Measurements from ENCODE around the gene FAM241A. TPM values are rescaled to one million over a fixed set of nuclear protein-coding genes. Genes with fewer than 3 reads are reported as not detected.

FAM241A gene
- total and polyA plus RNA-seq, 2 of the 13 experiments (the other 11 are each of a cell fraction or from before 2014, with no cell fraction given), result 0.61 to 0.69 TPM

GRCh38 chr4:112144546-112145325, 518 bp upstream of the FAM241A start (continued):
- TF ChIP-seq NR2F1 (CRISPR knock-in tag; IDR thresholded peaks at IDR 0.05), result no peak

- 2% methylated on average over 20 of the region's 53 CpGs for WGBS (ENCODE audit: low lambda C conversion rate)
- no peaks in the 10 kb centered on the region; a peak in 1 of 5 replicates for H3K27me3 ChIP-seq (ENCODE audit: control insufficient read depth in 1 of 2, insufficient read depth in 2 of 2, low read length in 2 of 2)
- ATAC-seq, result peak; percentile 69
- ChIA-PET CTCF (ENCODE audit: low intra/inter-chr PET ratio, low total read pairs) (interaction anchor here (1.2 kb wide), 1 partner anchor 47 kb away, joined by 3 read pairs; no protein-coding TSS in a partner anchor), POLR2A (no interaction called here)
- peak overlapping the region; percentile 33 for H2AFZ ChIP-seq (ENCODE audit: low read length)
- peak overlapping the region; percentile 88 for H3K4me2 ChIP-seq (ENCODE audit: low read depth, low read length)
- no peak for FAIRE-seq
- peak overlapping the region; percentile 70 for H3K9ac ChIP-seq (ENCODE audit: insufficient read depth, low read depth, low read length)
- in situ Hi-C loops (cut with HindIII; ENCODE audit: extremely low pct_ligation_motif_present, low pct_unique_long_range_greater_than_20kb), result no loop called here
- no peaks in the 10 kb centered on the region for H3K36me3 ChIP-seq (replicated peaks in 1 of 2; ENCODE audit: control insufficient read depth in 1 of 2, insufficient read depth in 2 of 2, low read length in 2 of 2)
- H3K4me1 ChIP-seq (ENCODE audit: insufficient read depth, low read length), result peaks cover 26% of the 10 kb centered on the region
- H3K9me3 ChIP-seq (ENCODE audit: low read length), result no peaks in the 10 kb centered on the region
- H3K79me2 ChIP-seq (ENCODE audit: insufficient read depth, low read length), result no peaks in the 10 kb centered on the region
- no peak for DNase-seq (ENCODE audit: low spot score)
- no peaks in the 10 kb centered on the region for H4K20me1 ChIP-seq (ENCODE audit: insufficient read depth, low read length)
- H3K27ac ChIP-seq (ENCODE audit: extremely low read length, insufficient read depth, low read length), result peak overlapping the region; percentile 58
- no TSS peak for BruUV-seq (replicated peaks)
- intact Hi-C loops (cut with micrococcal nuclease; ENCODE audit: unreplicated experiment), result loop anchor here (1.0 to 2.0 kb wide), 3 partner anchors 33 to 89 kb away; no protein-coding TSS in a partner anchor
- peak overlapping the region; percentile 70 to 99 (median 84) for H3K4me3 ChIP-seq (replicated peaks in 1 of 3; ENCODE audit: insufficient read depth in 1 of 3, low read depth in 2 of 3, low read length in 3 of 3)
- TF ChIP-seq ADNP (CRISPR knock-in tag; IDR thresholded peaks at IDR 0.05) (no peak), ZNF34 (CRISPR knock-in tag; IDR thresholded peaks at IDR 0.05; ENCODE audit: borderline replicate concordance) (0 out of 2 replicates have a peak, but pooled peaks have one; percentile 9), PHF20 (CRISPR knock-in tag; IDR thresholded peaks at IDR 0.05) (no peak), ZBTB7B (CRISPR knock-in tag; IDR thresholded peaks at IDR 0.05) (0 out of 2 replicates have a peak, but pooled peaks have one; percentile 57), SOX13 (IDR thresholded peaks at IDR 0.05) (no peak), SOX13 (CRISPR knock-in tag; conservative IDR thresholded peaks at IDR 0.05 in 1 of 2, IDR thresholded peaks at IDR 0.05 in 1 of 2) (no peak), AGO2 (optimal IDR thresholded peaks at IDR 0.05; ENCODE audit: low read depth, low read length) (no peak), RELA (CRISPR knock-in tag; IDR thresholded peaks at IDR 0.05) (no peak), ZBTB34 (CRISPR knock-in tag; IDR thresholded peaks at IDR 0.05) (no peak), ZNF407 (CRISPR knock-in tag; IDR thresholded peaks at IDR 0.05; ENCODE audit: not compliant biosample characterization) (no peak)
Observed at GRCh38 chr4:112145790-112146501, 692 bp downstream of the FAM241A start.

Measured in HepG2 (cell line).